GM12878 (cell line): ENCODE data around the gene DPP9. TPM values are rescaled to one million over a fixed set of nuclear protein-coding genes. Genes with fewer than 3 reads are reported as not detected.
A peak's percentile ranks its signal among the peaks of the same experiment; 100 is the strongest.

Source experiments
- DPF2 ChIP-seq: fragments of 450-650 bp; IDR thresholded peaks from 2 replicates; pipeline ENCODE4 v1.6.1; 2017; ENCODE audit warnings: mild to moderate bottlenecking
- ETV6 ChIP-seq, 2 experiments: fragments of 450-650 bp in 1 of 2; IDR thresholded peaks in 1 of 2; conservative IDR thresholded peaks in 1 of 2; 2 replicates each; pipeline ENCODE4 v1.6.1; 2014; ENCODE audit warnings: antibody characterized with exemption in 1 of 2, borderline replicate concordance in 1 of 2, low read depth in 1 of 2, mild to moderate bottlenecking in 1 of 2, moderate library complexity in 1 of 2
- IKZF1 ChIP-seq: fragments of 450-650 bp; conservative IDR thresholded peaks from 2 replicates; pipeline ENCODE4 v1.6.1; 2017; ENCODE audit warnings: antibody characterized with exemption, mild to moderate bottlenecking
- IKZF2 ChIP-seq, 2 experiments: fragments of 450-650 bp; IDR thresholded peaks; 2 replicates each; pipeline ENCODE4 v1.6.1; 2017; ENCODE audit warnings: mild to moderate bottlenecking in 2 of 2, moderate library complexity in 2 of 2
- JUND ChIP-seq: IDR thresholded peaks from 2 replicates; pipeline ENCODE4 v1.6.1; 2012; ENCODE audit warnings: low read depth, mild to moderate bottlenecking, low read length, improper control_type of control experiment, moderate library complexity
- MAX ChIP-seq: IDR thresholded peaks from 2 replicates; pipeline ENCODE4 v1.6.1; 2012; ENCODE audit warnings: low read depth, low read length, improper control_type of control experiment
- MLLT1 ChIP-seq: fragments of 450-650 bp; IDR thresholded peaks from 2 replicates; pipeline ENCODE4 v1.6.1; 2016; ENCODE audit warnings: mild to moderate bottlenecking
- MYB ChIP-seq: fragments of 150-350 bp; IDR thresholded peaks from 2 replicates; pipeline ENCODE4 v1.6.1; 2014; ENCODE audit warnings: mild to moderate bottlenecking, low read depth, low read length, borderline replicate concordance
- NFXL1 ChIP-seq: fragments of 450-650 bp; IDR thresholded peaks from 2 replicates; pipeline ENCODE4 v1.6.1; 2017; ENCODE audit warnings: antibody characterized with exemption, mild to moderate bottlenecking, borderline replicate concordance
- NKRF ChIP-seq: fragments of 450-650 bp; conservative IDR thresholded peaks from 2 replicates; pipeline ENCODE4 v1.6.1; 2017; ENCODE audit warnings: mild to moderate bottlenecking, moderate library complexity
- PAX5 ChIP-seq: IDR thresholded peaks from 2 replicates; pipeline ENCODE4 v1.6.1; 2011; ENCODE audit warnings: low read depth, low read length, borderline replicate concordance
- PAX8 ChIP-seq: fragments of 450-650 bp; IDR thresholded peaks from 2 replicates; pipeline ENCODE4 v1.6.1; 2017; ENCODE audit warnings: mild to moderate bottlenecking, moderate library complexity
- POLR2AphosphoS2 ChIP-seq: IDR thresholded peaks from 2 replicates; pipeline ENCODE4 v1.6.1; 2011; ENCODE audit warnings: low read depth, mild to moderate bottlenecking, low read length, improper control_type of control experiment, moderate library complexity
- POU2F2 ChIP-seq: IDR thresholded peaks from 3 replicates; pipeline ENCODE4 v1.6.1; 2011; ENCODE audit warnings: low read depth, mild to moderate bottlenecking, low read length, borderline replicate concordance
- RB1 ChIP-seq: fragments of 450-650 bp; formaldehyde crosslinking; IDR thresholded peaks from 2 replicates; pipeline ENCODE4 v1.6.1; 2017; ENCODE audit warnings: mild to moderate bottlenecking, borderline replicate concordance
- RCOR1 ChIP-seq: conservative IDR thresholded peaks from 2 replicates; pipeline ENCODE4 v1.6.1; 2012; ENCODE audit warnings: low read depth, low read length, improper control_type of control experiment
- RELA ChIP-seq: fragments of 450-650 bp; IDR thresholded peaks from 2 replicates; pipeline ENCODE4 v1.8.0; 2014; ENCODE audit warnings: borderline replicate concordance; ENCODE audit not compliant: partially characterized antibody
- REST ChIP-seq: IDR thresholded peaks from 2 replicates; pipeline ENCODE4 v1.6.1; 2012; ENCODE audit warnings: mild to moderate bottlenecking, low read depth, low read length
- SIX5 ChIP-seq: IDR thresholded peaks from 2 replicates; pipeline ENCODE4 v1.6.1; 2011; ENCODE audit warnings: mild to moderate bottlenecking, low read depth, low read length, moderate library complexity; ENCODE audit not compliant: severe bottlenecking
- SP1 ChIP-seq: IDR thresholded peaks from one replicate; pipeline ENCODE4 v1.6.1; 2011; ENCODE audit warnings: low read depth, low read length
- SREBF2 ChIP-seq: IDR thresholded peaks from 2 replicates; pipeline ENCODE4 v1.6.1; 2012; ENCODE audit warnings: mild to moderate bottlenecking, low read length
- SRF ChIP-seq, 2 experiments: IDR thresholded peaks; 2 replicates each; pipeline ENCODE4 v1.6.1; 2011; ENCODE audit warnings: low read depth in 2 of 2, low read length in 2 of 2, mild to moderate bottlenecking in 1 of 2, moderate library complexity in 1 of 2
- TARDBP ChIP-seq: IDR thresholded peaks from 2 replicates; pipeline ENCODE4 v1.6.1; 2016; ENCODE audit warnings: borderline replicate concordance
- YY1 ChIP-seq: IDR thresholded peaks from 2 replicates; pipeline ENCODE4 v1.6.1; 2011; ENCODE audit warnings: low read depth, mild to moderate bottlenecking, low read length
- polyA plus RNA-seq, 11 experiments: library from polyadenylated mRNA; depleted of rRNA in 4 of 11; unstranded in 6 of 11; stranded (reverse) in 5 of 11; fragments of >200 nt; fragmentation: Nextera tagmentation in 4 of 11; fragmentation: Illumina TruSeq in 1 of 11; extraction: Ambion mirVana in 4 of 11; extraction: Trizol in 1 of 11; gene quantifications; 1 replicate in 1 of 11; 2 replicates in 10 of 11; pipeline versions ENCODE4 v1.2.1 to v1.2.3, GENCODE V29; 2011 to 2016; ENCODE audit warnings: inconsistent platforms in 2 of 11, missing spikeins in 2 of 11, low read depth in 1 of 11
- total RNA-seq, 4 experiments: library from RNA; depleted of rRNA in 3 of 4; stranded (reverse); fragments of >200 nt in 3 of 4; fragmentation: Illumina TruSeq in 1 of 4; extraction: Trizol in 1 of 4; gene quantifications; 2 replicates each; pipeline versions ENCODE4 v1.2.1 to v1.2.3, GENCODE V29; 2013 to 2021

The DPP9 gene
- total and polyA plus RNA-seq, 10 of the 15 experiments (the other 5 are each of a cell fraction or from before 2014, with no cell fraction given) = 0.64 to 58.6 (median 27.6) TPM

GRCh38 chr19:4759388-4760284 lies 36.0 kb upstream of the DPP9 start (continued):
- TF ChIP-seq RB1 (peak; percentile 52; the same call in 1 of the 2 replicates), PAX5 (no peak), PAX8 (no peak), IKZF1 (peak; percentile 87), SIX5 (no peak), MAX (peak; percentile 70), POU2F2 (no peak), NKRF (no peak), ETV6 (conservative IDR thresholded peaks at IDR 0.05 in 1 of 2, IDR thresholded peaks at IDR 0.05 in 1 of 2; ENCODE audit: borderline replicate concordance in 1 of 2, low read depth in 1 of 2) (no peak), RCOR1 (no peak), SP1 (peak; percentile 72), SRF (IDR thresholded peaks at IDR 0.05; ENCODE audit: low read depth in 2 of 2, low read length in 2 of 2) (no peak), YY1 (no peak), DPF2 (peak; percentile 87), POLR2AphosphoS2 (no peak), IKZF2 (IDR thresholded peaks at IDR 0.05) (peak; percentile 72 to 83; a peak in 3 of 4 replicates), RELA (peak; percentile 46), NFXL1 (no peak), TARDBP (no peak), MLLT1 (peak; percentile 50; the same call in 1 of the 2 replicates), REST (no peak), SREBF2 (no peak), MYB (no peak), JUND (no peak)
